ENCODE data around the gene ZNF555. TPM values are rescaled to one million over a fixed set of nuclear protein-coding genes. Genes with fewer than 3 reads are reported as not detected.

The ZNF555 gene
- total and polyA plus RNA-seq, 2 of the 13 experiments (the other 11 are each of a cell fraction or from before 2014, with no cell fraction given) = 5.0 to 8.0 TPM

DNA sequence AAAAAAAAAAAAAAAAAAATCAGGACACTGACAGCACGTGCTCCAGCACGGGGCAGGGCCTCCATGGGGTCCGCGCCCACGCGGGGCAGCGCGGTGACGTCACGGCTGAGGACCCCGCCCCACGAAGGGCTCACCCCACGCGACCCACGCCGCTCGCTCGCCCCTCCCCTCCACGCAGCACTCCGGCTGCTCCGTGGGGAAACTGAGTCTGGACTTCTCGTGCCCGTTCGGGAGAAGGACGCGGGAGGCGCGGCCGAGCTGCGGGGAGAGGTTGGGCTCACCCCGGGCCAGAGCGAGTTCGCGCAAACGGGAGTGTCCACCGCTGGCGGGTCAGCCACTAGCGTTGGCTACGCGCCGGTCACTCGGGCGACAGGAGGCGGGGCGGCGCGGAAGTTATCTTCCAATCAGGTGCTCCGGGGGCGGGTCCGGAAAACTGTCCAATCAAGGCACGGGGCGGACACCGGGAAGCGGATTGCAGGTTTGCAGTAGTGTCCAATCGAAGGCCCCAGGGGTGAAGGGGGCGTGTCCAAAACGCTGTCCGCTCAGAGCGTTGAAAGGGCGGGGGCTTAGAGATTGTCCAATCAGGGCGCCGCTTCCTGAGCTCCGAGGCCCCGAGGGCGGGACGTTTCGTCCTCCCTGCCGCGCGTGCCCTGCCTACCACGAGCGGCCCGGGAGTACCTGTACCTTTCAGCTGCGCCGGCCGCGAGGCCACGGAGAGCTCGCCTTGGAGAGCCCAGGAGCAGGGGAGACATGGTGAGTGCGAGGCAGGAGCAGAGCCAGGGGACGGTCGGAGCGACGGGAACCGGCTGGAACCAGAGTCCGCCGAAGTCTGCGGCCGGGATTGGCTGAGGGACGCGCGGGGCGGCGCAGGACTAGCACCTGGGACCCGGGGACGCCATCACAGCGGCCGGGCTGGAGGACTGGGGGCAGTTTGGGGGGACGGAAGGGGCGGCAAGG lies 59.3 kb downstream of the ZNF555 start, which contains the start of gene ZNF57 (continued):
- TF ChIP-seq, protein P1, sequence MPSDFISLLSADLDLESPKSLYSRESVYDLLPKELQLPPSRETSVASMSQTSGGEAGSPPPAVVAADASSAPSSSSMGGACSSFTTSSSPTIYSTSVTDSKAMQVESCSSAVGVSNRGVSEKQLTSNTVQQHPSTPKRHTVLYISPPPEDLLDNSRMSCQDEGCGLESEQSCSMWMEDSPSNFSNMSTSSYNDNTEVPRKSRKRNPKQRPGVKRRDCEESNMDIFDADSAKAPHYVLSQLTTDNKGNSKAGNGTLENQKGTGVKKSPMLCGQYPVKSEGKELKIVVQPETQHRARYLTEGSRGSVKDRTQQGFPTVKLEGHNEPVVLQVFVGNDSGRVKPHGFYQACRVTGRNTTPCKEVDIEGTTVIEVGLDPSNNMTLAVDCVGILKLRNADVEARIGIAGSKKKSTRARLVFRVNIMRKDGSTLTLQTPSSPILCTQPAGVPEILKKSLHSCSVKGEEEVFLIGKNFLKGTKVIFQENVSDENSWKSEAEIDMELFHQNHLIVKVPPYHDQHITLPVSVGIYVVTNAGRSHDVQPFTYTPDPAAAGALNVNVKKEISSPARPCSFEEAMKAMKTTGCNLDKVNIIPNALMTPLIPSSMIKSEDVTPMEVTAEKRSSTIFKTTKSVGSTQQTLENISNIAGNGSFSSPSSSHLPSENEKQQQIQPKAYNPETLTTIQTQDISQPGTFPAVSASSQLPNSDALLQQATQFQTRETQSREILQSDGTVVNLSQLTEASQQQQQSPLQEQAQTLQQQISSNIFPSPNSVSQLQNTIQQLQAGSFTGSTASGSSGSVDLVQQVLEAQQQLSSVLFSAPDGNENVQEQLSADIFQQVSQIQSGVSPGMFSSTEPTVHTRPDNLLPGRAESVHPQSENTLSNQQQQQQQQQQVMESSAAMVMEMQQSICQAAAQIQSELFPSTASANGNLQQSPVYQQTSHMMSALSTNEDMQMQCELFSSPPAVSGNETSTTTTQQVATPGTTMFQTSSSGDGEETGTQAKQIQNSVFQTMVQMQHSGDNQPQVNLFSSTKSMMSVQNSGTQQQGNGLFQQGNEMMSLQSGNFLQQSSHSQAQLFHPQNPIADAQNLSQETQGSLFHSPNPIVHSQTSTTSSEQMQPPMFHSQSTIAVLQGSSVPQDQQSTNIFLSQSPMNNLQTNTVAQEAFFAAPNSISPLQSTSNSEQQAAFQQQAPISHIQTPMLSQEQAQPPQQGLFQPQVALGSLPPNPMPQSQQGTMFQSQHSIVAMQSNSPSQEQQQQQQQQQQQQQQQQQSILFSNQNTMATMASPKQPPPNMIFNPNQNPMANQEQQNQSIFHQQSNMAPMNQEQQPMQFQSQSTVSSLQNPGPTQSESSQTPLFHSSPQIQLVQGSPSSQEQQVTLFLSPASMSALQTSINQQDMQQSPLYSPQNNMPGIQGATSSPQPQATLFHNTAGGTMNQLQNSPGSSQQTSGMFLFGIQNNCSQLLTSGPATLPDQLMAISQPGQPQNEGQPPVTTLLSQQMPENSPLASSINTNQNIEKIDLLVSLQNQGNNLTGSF (CRISPR knock-in tag; IDR thresholded peaks at IDR 0.05) = no peak
- TF ChIP-seq NFIB (CRISPR knock-in tag; IDR thresholded peaks at IDR 0.05; ENCODE audit: borderline replicate concordance) = no peak
- TF ChIP-seq NR3C1 (CRISPR knock-in tag; IDR thresholded peaks at IDR 0.05) = no peak
- TF ChIP-seq, protein P2, sequence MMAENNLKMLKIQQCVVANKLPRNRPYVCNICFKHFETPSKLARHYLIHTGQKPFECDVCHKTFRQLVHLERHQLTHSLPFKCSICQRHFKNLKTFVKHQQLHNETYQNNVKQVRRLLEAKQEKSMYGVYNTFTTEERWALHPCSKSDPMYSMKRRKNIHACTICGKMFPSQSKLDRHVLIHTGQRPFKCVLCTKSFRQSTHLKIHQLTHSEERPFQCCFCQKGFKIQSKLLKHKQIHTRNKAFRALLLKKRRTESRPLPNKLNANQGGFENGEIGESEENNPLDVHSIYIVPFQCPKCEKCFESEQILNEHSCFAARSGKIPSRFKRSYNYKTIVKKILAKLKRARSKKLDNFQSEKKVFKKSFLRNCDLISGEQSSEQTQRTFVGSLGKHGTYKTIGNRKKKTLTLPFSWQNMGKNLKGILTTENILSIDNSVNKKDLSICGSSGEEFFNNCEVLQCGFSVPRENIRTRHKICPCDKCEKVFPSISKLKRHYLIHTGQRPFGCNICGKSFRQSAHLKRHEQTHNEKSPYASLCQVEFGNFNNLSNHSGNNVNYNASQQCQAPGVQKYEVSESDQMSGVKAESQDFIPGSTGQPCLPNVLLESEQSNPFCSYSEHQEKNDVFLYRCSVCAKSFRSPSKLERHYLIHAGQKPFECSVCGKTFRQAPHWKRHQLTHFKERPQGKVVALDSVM (CRISPR knock-in tag; IDR thresholded peaks at IDR 0.05) = no peak
- TF ChIP-seq, protein P3, sequence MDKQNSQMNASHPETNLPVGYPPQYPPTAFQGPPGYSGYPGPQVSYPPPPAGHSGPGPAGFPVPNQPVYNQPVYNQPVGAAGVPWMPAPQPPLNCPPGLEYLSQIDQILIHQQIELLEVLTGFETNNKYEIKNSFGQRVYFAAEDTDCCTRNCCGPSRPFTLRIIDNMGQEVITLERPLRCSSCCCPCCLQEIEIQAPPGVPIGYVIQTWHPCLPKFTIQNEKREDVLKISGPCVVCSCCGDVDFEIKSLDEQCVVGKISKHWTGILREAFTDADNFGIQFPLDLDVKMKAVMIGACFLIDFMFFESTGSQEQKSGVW (CRISPR knock-in tag; IDR thresholded peaks at IDR 0.05; ENCODE audit: borderline replicate concordance) = no peak
- TF ChIP-seq ZNF264 (CRISPR knock-in tag; IDR thresholded peaks at IDR 0.05) = no peak
